KMS-11 (cell line): ENCODE results near the gene FSTL5.

Experiments used
- H2AFZ ChIP-seq: fragments of 200-600 bp; sonication (generic); 2 replicates; pipeline ENCODE4 v1.6.1; 2016; ENCODE audit warnings: antibody characterized with exemption, mixed run types, low read depth
- H3K27ac ChIP-seq: fragments of 200-600 bp; sonication (generic); 2 replicates; pipeline ENCODE4 v1.6.1; 2016; ENCODE audit warnings: mild to moderate bottlenecking, mixed run types
- H3K27me3 ChIP-seq: fragments of 200-600 bp; sonication (generic); 2 replicates; pipeline ENCODE4 v1.6.1; 2017; ENCODE audit warnings: mild to moderate bottlenecking, low read depth, mixed run types, moderate library complexity; ENCODE audit not compliant: insufficient read depth
- H3K36me3 ChIP-seq: fragments of 200-600 bp; sonication (generic); 2 replicates; pipeline ENCODE4 v1.6.1; 2017; ENCODE audit warnings: mild to moderate bottlenecking, mixed run types; ENCODE audit not compliant: insufficient read depth
- H3K4me1 ChIP-seq: fragments of 200-600 bp; sonication (generic); 2 replicates; pipeline ENCODE4 v1.6.1; 2016; ENCODE audit warnings: mild to moderate bottlenecking, low read depth, mixed run types; ENCODE audit not compliant: poor library complexity, severe bottlenecking
- H3K4me2 ChIP-seq: fragments of 200-600 bp; sonication (generic); 2 replicates; pipeline ENCODE4 v1.7.0; 2016; ENCODE audit warnings: mild to moderate bottlenecking, mixed run types
- H3K4me3 ChIP-seq: fragments of 200-600 bp; sonication (generic); IDR thresholded peaks from 2 replicates; pipeline ENCODE4 v1.6.1; 2017; ENCODE audit warnings: low read depth, low read length, mixed read lengths; ENCODE audit not compliant: insufficient read depth
- H3K79me2 ChIP-seq: fragments of 200-600 bp; sonication (generic); 2 replicates; pipeline ENCODE4 v1.6.1; 2016; ENCODE audit warnings: low read depth, mixed run types; ENCODE audit not compliant: insufficient read depth
- H3K9ac ChIP-seq: fragments of 200-600 bp; sonication (generic); 2 replicates; pipeline ENCODE4 v1.6.1; 2016; ENCODE audit warnings: mild to moderate bottlenecking, mixed run types
- H4K20me1 ChIP-seq: fragments of 200-600 bp; sonication (generic); 2 replicates; pipeline ENCODE4 v1.6.1; 2016; ENCODE audit warnings: mild to moderate bottlenecking, mixed run types; ENCODE audit not compliant: insufficient read depth
- TF ChIP-seq, protein P1 (sequence below): fragments of 200-600 bp; sonication (generic); conservative IDR thresholded peaks from 2 replicates; pipeline ENCODE4 v1.6.1; 2017; ENCODE audit warnings: low read depth, mild to moderate bottlenecking, antibody characterized with exemption, low read length, moderate library complexity, mixed read lengths

FSTL5 gene

DNA sequence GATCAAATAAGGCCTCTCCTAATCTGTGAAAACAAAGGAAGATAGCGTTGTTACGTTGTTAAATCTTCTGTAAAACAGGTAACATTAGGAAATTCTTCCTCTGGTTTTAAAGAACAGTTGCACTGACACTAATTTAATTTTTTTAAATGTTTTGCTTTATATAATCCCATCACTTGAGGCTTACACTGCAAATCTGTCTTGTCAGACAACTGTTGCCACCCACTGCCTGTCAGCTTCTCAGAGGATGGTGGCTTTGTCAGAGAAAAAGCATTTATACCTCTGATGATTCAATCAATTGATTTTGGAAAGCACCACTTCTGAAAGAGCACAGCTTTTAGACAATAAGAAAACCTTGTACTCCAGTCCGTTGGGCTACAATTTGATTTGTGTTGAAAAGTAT is 799.1 kb downstream of the FSTL5 start:
- Histone ChIP-seq H3K79me2 (no peaks in the 10 kb centered on the region), H3K27me3 (no peaks in the 10 kb centered on the region), H4K20me1 (no peaks in the 10 kb centered on the region), H2AFZ (no peak overlapping the region), H3K4me3 (no peak overlapping the region), H3K4me1 (no peaks in the 10 kb centered on the region), H3K4me2 (no peak overlapping the region), H3K36me3 (no peaks in the 10 kb centered on the region), H3K27ac (no peak overlapping the region), H3K9ac (no peak overlapping the region)
- TF ChIP-seq, protein P1, sequence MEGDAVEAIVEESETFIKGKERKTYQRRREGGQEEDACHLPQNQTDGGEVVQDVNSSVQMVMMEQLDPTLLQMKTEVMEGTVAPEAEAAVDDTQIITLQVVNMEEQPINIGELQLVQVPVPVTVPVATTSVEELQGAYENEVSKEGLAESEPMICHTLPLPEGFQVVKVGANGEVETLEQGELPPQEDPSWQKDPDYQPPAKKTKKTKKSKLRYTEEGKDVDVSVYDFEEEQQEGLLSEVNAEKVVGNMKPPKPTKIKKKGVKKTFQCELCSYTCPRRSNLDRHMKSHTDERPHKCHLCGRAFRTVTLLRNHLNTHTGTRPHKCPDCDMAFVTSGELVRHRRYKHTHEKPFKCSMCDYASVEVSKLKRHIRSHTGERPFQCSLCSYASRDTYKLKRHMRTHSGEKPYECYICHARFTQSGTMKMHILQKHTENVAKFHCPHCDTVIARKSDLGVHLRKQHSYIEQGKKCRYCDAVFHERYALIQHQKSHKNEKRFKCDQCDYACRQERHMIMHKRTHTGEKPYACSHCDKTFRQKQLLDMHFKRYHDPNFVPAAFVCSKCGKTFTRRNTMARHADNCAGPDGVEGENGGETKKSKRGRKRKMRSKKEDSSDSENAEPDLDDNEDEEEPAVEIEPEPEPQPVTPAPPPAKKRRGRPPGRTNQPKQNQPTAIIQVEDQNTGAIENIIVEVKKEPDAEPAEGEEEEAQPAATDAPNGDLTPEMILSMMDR: no peak

DNA sequence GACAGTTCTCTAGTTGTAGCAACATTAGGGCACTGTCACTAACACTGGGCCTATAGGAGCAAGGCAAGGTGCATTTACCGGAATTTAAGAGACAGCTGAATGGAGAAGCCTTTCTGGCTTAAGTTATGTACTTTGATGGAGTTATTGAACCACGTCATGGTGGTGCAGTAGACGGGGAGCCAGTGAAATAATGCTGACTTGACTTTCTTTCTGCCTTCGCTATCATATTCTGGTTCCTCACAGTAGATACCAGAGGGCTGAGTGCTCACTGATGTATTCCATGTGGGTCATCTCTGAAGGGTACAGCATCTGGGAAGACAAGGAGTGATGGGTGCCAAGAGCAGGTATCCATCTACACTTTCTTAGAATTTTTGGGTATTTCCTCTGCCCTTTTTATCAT is 802.8 kb downstream of the FSTL5 start:
- Histone ChIP-seq H3K4me1 (no peaks in the 10 kb centered on the region), H3K27ac (no peak overlapping the region), H3K27me3 (no peaks in the 10 kb centered on the region), H3K79me2 (no peaks in the 10 kb centered on the region), H3K36me3 (no peaks in the 10 kb centered on the region; the same call in 1 of the 2 replicates), H3K4me2 (no peak overlapping the region), H3K4me3 (no peak overlapping the region), H4K20me1 (no peaks in the 10 kb centered on the region), H2AFZ (no peak overlapping the region), H3K9ac (no peak overlapping the region)
- TF ChIP-seq, protein P1: no peak

DNA sequence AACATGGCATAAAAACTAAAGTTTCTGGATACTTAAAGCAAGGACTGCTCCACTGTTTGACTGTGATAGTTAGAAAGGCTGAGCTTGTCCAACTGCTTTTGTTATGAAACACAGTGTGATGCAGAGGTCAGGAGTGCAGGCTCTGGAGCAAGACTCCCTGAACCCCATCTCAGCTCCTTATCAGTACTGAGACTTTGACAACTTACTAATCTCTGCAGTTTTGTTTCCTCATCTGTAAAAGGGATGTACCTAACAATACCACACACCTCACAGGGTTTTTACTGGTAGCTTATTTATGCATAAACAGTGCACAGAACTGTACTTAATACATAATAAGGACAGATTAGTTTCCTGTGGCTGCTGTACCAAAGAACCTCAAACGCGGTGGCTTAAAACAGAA is 804.3 kb downstream of the FSTL5 start:
- Histone ChIP-seq H2AFZ (no peak overlapping the region), H3K27ac (no peak overlapping the region)

DNA sequence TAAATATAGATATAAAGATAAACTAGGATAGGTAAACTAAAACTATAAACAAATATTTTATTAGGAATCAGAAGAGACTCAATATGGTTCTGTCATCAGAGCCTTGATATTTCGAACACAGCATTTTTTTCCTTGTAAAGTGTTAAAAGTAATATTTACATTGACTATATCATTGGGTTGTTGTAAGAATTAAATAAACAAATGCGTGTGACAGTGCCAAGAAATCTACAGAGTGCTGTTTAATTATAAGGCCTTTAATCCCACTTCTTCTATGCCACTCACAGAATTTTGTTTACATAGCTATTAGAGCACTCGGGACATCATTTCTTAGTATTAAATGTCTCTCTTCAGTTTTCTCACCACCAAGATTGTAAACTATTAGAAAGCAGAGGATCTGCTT is 807.4 kb downstream of the FSTL5 start:
- Histone ChIP-seq H3K9ac (no peak overlapping the region), H3K4me3 (no peak overlapping the region), H3K79me2 (no peaks in the 10 kb centered on the region), H2AFZ (no peak overlapping the region), H3K27ac (no peak overlapping the region), H3K4me1 (no peaks in the 10 kb centered on the region), H3K4me2 (no peak overlapping the region), H3K36me3 (no peaks in the 10 kb centered on the region; the same call in 1 of the 2 replicates), H4K20me1 (no peaks in the 10 kb centered on the region), H3K27me3 (no peaks in the 10 kb centered on the region)
- TF ChIP-seq, protein P1: no peak

More for the DNA sequence above, 804.3 kb downstream of the FSTL5 start:
- Histone ChIP-seq H3K4me2 (no peak overlapping the region), H4K20me1 (no peaks in the 10 kb centered on the region), H3K4me3 (no peak overlapping the region), H3K36me3 (no peaks in the 10 kb centered on the region; the same call in 1 of the 2 replicates), H3K9ac (no peak overlapping the region), H3K79me2 (no peaks in the 10 kb centered on the region), H3K27me3 (no peaks in the 10 kb centered on the region), H3K4me1 (no peaks in the 10 kb centered on the region)
- TF ChIP-seq, protein P1: no peak
